Gastroesophageal sphincter (tissue), 3 donors: ENCODE data around the gene TMEM145.

ENCODE experiments used
- CTCF ChIP-seq, 4 experiments: fragments of 200-600 bp in 2 of 4; fragments of 450-650 bp in 2 of 4; sonication (generic) in 1 of 4; IDR thresholded peaks; one replicate each; pipeline ENCODE4 v1.5.1; 2017 to 2019; ENCODE audit warnings: antibody characterized with exemption in 4 of 4, mild to moderate bottlenecking in 2 of 4, moderate library complexity in 2 of 4
- POLR2AphosphoS5 ChIP-seq: sonication (generic); formaldehyde crosslinking; IDR thresholded peaks from one replicate; pipeline ENCODE4 v1.6.1; 2017; ENCODE audit warnings: antibody characterized with exemption

- TF ChIP-seq POLR2AphosphoS5 (no peak), CTCF (IDR thresholded peaks at IDR 0.05) (no peak)
These were observed 18.9 kb downstream of the TMEM145 start for GRCh38 chr19:42332059-42332458.
